ENCODE data around the gene EFEMP1.
"Not testable (repeated sequence)": the region's sequence is repeated elsewhere in the genome, so short reads cannot be mapped to it uniquely, and the experiment has no call there.

EFEMP1 gene

GRCh38 chr2:55862673-55863390 is 60.8 kb downstream of the EFEMP1 start:
- DNase-seq, result no peak

DNA sequence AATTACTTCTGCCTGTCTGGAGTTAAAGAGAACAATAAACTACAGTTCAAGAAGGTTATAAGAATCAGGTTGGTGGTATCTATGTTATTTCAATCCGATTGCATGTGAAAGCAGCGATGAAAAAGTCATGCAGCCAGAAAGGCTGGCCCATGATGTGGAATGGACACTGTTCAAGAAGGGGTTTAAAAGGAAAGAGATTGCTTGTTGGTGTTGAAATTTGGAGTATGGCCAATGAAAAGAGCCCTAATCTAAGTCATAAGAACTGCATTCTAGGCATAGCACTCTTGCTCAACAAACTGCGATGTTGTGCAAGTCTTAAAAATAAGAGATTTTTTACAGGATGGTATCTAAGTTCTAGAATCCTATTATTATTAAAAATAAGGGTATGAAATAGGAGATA is 61.3 kb downstream of the EFEMP1 start:
- DNase-seq, result no peak

DNA sequence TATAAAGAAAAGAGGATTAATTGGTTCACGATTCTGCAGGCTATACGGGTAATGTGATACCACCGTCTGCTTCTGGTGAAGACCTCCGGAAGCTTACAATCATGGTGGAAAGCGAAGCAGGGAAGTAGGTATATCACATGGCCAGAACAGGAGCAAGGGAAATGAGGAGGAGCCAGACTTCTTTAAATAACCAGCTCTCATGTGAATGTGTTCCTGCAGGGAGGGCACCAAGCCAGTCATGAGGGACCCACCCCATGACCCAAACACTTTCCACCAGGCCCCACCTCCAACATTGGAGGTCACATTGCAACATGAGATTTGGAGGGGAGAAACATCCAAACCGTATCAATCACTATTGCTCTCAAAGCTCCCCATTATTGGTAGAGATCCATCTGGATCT is 61.8 kb downstream of the EFEMP1 start:
- no peak for DNase-seq

DNA sequence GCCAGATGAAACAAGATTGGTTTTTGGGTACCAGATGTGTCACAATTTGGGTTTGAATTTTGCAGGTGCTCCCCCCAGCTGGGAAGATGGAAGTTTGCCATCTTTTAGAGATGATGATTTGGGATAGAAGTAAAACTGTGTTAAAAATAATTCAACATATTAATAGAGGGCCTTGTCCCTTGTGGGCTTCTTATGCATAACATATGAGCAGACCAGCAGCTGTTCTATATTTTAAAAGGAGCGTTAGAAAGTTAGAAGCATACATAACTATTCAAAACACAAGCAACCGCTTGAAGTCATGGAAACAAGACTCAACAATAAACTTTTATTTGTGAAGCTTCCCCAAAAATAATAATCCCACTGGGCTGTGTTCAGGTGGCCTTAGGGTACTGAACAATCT is 62.8 kb downstream of the EFEMP1 start:
- DNase-seq, result no peak

DNA sequence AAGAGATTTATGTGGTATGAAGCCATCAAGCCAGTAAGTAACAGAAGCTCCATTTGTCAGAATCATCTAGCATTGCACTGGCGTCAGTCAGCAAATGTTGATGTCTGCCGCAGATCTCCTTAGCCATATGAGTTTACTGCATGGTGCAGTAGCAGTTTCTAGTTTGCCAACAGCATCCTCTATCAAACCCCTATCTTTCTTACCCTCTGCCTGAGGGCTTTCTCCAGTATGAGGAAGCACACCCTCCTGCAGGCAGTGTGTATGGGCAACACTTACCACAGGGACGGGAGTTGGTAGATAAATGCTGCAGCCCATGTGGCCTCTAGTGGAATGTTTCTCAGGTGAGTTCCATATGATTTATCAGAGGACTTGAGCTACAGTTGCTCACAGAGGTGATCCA is 63.7 kb downstream of the EFEMP1 start:
- no peak for DNase-seq

DNA sequence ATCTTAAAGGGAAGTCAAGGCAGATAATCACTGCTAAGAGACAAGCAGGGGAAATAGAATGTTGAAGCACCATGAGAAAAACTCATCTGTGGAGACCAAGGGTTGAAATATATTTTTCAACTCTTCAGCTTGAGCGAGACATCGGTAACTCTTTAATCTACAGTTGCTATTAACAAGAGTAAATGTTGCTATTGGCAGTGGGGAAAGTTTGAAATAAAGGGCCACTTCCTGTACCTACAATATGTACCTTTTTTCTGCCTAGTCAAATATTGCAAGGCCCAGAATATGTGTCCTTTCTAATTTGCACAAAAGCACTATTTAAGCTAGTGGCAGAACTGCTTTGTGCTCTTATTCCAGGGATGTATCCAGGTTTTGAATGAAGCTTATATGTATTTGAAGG is 65.8 kb downstream of the EFEMP1 start:
- DNase-seq, result no peak

DNA sequence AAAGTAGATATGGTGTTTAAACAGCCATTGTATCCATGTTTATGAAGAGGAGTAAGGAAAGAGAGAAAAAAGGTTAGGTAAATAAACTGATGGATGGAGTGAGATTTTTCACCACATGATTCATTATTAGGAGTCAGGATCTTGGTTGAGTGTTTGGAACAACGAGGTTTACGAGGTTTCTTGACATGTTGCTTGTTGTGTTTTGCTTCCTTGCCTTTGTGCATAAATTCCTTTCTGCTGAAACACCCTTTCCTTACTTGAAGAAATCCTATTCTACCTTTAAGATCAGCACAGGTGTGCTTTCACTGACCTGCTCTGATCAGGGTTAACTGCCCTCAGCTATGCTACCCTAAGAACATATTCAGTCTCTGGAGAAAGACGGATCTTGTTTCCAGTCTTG is 66.6 kb downstream of the EFEMP1 start:
- DNase-seq, result no peak

- DNase-seq, result no peak
These were observed 75.5 kb downstream of the EFEMP1 start for GRCh38 chr2:55848096-55848495.

GRCh38 chr2:55846426-55846825 is 77.2 kb downstream of the EFEMP1 start:
- DNase-seq, result no peak

GRCh38 chr2:55844986-55845385 is 78.6 kb downstream of the EFEMP1 start:
- DNase-seq, result no peak

DNA sequence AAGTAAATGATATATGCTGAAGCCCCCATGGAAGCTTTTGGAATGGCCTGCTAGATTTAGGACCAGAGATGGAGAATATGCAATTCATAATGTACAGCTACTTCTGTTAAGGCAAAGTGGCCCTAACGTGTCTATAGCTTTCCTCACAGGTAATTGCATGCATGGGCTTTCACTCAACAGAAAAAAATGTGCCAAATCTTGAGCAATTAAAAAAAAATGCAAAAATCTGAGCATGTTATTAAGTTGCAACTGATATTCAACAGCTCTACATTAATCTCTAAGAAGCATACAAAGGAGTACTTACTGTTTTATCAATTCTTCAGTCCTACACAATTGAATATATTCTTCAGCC is 79.6 kb downstream of the EFEMP1 start:
- no peak for DNase-seq

DNA sequence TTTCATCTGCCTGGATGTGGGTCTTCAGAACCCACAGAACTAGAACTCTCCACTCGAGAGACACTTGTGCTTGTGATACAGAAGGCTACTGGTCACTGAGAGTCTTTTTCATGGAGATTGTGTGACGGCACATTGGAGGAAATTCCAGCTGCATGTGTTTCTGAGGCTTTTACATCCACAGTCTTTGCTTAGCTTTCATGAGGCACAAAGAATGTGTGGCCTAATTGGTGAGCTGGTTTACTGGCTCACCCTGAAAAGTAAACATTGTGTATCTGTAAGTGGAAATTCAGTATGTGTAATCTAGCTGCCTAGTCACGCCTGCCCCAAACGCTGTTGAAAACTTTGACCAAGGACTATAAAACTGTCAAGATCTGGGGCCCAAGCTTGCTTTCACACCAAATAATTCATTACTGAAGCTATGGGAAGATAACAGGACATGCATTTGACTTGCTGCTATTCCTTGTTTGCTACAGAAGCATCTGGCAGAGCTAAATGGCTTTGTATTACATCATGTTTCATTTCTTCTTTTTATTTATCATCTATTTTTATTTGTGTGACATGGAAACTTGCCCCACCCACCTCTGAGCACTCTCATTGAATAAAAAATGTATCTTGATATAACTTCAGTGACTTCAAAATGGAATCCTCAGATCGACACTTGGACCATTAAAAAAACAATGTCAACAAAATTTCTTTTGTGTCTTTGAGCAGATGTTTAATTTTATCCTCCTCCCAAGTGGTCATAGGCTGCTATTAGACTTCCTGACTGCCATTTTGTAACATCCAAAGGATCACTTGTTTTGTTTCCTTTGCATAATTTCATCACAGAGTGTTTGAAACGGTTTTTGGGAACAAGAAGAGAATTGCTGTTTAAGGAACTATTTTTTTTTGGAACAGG is 80.2 kb downstream of the EFEMP1 start:
- peak; percentile 88 for DNase-seq

- no peak for DNase-seq
These were observed 81.5 kb downstream of the EFEMP1 start for GRCh38 chr2:55842046-55842445.

DNA sequence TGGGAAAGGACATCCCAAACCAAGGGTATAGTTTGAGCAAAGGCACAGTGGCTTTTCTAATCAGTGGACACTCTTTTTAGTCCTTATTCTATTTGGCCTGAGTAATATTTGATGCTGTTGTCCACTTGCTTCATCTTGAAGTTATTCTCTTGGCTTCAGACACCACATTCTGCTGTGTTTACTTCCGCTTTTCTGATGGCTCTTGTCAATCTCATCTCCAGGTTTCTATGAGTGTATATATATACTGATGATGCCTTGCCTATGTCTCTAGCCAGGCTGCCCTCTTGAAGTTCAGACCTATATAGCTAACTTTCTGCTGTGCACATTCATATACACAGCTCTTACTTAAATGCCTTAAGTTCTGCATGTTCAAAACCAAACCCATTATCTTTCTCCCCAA is 83.1 kb downstream of the EFEMP1 start:
- no peak for DNase-seq

DNA sequence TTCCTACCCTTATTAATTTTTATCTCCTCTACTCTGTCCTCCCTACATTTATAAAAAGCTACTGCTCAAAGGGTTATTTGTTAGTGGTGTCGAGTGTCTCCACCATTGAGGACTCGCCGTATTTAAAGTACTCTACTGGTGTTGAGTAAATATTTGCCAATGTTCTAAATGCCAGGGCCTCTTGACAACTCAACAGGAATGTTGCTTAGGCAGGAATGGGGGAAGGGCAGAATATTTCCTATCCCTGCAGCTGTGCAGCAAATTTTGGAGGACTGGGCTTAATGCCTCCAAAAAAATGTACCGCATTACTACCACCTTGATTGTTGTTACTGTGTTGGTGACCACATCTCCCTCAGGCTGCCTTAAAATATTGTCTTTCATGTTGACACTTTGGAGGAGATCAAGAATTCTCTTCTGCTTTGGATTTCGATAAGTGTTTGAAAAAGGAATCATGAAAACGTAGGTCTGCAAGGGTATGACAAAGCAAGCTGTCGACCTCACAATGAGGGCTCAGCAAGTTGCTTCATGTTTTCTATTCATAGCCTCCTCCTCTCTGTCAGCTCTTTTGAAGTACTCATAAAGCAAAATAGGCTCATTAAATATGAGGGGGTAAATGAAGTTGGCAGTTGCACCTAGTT is 84.3 kb downstream of the EFEMP1 start:
- peak; percentile 96 for DNase-seq

DNA sequence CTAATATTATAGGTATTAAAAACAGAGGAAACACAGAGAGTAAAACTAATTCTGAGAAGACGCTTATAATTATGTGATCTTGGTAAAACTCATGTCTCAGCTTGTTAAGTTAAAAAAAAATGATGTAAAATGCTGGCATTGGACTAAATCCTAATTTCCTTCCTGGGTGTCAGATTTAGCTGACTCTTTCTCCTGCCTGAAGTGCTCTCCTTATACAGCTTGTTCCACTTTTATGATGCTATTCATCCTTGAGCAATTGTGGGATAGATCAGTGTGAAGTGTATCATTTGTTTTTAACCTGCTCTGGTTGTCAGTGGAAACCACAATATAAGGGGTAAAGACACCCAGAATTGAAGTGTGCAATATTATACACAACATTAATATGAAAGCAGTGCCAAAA is 84.9 kb downstream of the EFEMP1 start:
- DNase-seq, result no peak

- DNase-seq, result not testable (repeated sequence)
These were observed 85.5 kb downstream of the EFEMP1 start for GRCh38 chr2:55838117-55838516.

DNA sequence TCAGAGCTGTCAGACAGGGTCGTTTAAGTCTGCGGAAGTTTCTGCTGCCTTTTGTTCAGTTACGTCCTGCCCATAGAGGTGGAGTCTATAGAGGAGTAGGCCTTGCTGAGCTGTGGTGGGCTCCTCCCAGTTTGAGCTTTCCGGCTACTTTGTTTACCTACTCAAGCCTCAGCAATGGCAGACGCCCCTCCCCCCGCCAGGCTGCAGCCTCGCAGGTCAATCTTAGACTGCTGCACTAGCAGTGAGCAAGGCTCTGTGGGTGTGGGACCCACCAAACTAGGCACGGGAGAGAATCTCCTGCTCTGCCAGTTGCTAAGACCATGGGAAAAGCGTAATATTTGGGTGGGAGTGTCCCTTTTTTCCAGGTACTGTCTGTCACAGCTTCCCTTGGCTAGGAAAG is 86.5 kb downstream of the EFEMP1 start:
- no peak for DNase-seq

- DNase-seq, result not testable (repeated sequence)
These were observed 91.7 kb downstream of the EFEMP1 start for GRCh38 chr2:55831671-55832410.

DNA sequence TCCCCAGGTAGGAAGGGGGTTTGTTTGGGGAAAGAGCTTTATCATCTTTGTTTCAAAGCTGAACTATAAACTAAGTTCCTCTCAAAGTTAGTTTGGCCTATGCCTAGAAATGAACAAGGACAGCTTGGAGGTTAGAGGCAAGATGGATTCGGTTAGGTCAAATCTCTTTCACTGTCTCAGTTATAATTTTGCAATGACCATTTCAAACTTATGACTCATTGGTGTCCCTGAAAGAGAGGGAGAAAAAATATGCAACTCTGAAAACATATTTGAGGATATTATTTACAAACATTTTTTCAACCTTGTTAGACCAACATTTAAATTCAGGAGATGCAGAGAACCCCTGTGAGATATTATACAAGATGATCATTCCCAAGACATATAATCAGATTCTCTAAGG is 95.7 kb downstream of the EFEMP1 start:
- no peak for DNase-seq

DNA sequence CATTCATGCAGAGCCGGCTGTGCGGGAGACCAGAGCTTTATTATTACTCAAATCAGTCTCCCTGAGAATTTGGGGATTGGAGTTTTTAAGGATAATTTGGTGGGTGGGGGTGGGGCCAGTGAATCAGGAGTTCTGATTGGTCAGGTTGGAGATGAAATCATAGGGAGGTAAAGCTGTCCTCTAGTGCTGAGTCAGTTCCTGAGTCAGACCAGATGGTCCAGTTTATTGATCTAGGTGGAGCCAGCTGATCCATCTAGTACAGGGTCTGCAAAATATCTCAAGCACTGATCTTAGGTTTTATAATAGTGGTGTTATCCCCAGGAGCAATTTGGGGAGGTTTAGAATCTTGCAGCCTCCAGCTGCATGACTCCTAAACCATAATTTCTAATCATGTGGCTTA is 96.2 kb downstream of the EFEMP1 start:
- DNase-seq, result not testable (repeated sequence)

DNA sequence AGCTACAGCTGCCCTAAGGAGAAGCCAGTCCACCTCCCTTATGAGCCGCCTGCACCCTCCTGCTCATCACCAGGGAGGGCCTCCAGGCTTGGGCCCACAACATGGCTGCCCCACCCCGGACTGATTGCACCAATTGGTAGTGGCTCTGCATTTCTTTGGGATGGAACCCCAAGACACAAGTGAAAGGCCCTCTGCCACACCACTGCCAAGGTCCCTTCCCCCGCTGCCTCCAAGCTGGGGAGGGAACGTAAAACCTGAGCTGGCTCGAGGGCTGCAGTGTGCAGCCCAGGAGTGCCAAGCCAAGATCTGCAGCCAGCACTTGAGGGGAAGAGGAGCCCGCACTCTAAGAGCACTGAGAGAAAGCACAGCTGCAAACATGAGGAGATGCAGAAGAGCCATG is 97.3 kb downstream of the EFEMP1 start:
- no peak for DNase-seq

- no peak for DNase-seq
These were observed 99.0 kb downstream of the EFEMP1 start for GRCh38 chr2:55824551-55825096.
